Heart left ventricle (tissue), 16 donors: Measurements from ENCODE around the gene RNF32. TPM values are rescaled to one million over a fixed set of nuclear protein-coding genes. Genes with fewer than 3 reads are reported as not detected.

Source experiments
- ATAC-seq, 4 donors: fragments of 200-7000 bp; cut with Tn5 transposase; one replicate each; pipeline ENCODE4 v1.9.1; 2020 to 2022; ENCODE audit warnings: moderate library complexity in 4 of 4, mild to moderate bottlenecking in 3 of 4, moderate number of reproducible peaks in 1 of 4
- DNase-seq, 5 donors: peaks; one replicate each; pipeline ENCODE4 v3.0.0-alpha.2; 2020
- H3K27ac ChIP-seq, 12 donors: fragments of 200-600 bp; sonication (generic) in 4 of 12; one replicate each; pipeline versions ENCODE4 v1.5.0 to v1.8.0; 2016 to 2022; ENCODE audit warnings: mild to moderate bottlenecking in 2 of 12
- H3K27me3 ChIP-seq, 9 donors: fragments of 200-600 bp; sonication (generic) in 2 of 9; one replicate each; pipeline versions ENCODE4 v1.5.1 to v1.8.0; 2016 to 2022; ENCODE audit warnings: mild to moderate bottlenecking in 3 of 9
- H3K36me3 ChIP-seq, 9 donors: fragments of 200-600 bp; sonication (generic) in 2 of 9; one replicate each; pipeline versions ENCODE4 v1.5.0 to v1.8.0; 2018 to 2022; ENCODE audit warnings: mild to moderate bottlenecking in 2 of 9
- H3K4me1 ChIP-seq, 12 donors: fragments of 200-600 bp; sonication (generic) in 4 of 12; one replicate each; pipeline versions ENCODE4 v1.5.0 to v1.8.0; 2016 to 2022; ENCODE audit warnings: mild to moderate bottlenecking in 3 of 12
- H3K4me3 ChIP-seq, 12 donors: fragments of 200-600 bp; sonication (generic) in 4 of 12; one replicate each; pipeline versions ENCODE4 v1.5.0 to v1.8.0; 2017 to 2022; ENCODE audit warnings: mild to moderate bottlenecking in 9 of 12, moderate library complexity in 4 of 12
- H3K9me3 ChIP-seq, 12 donors: fragments of 200-600 bp; sonication (generic) in 4 of 12; one replicate each; pipeline versions ENCODE4 v1.5.0 to v1.8.0; 2016 to 2022; ENCODE audit warnings: mild to moderate bottlenecking in 1 of 12
- POLR2A ChIP-seq, 2 donors: fragments of 450-650 bp; IDR thresholded peaks; one replicate each; pipeline ENCODE4 v1.6.1; 2017; ENCODE audit warnings: antibody characterized with exemption in 2 of 2, mild to moderate bottlenecking in 2 of 2, moderate library complexity in 2 of 2
- WGBS, 4 donors: extraction: QIAGEN DNeasy Blood & Tissue Kit in 2 of 4; methylation state at CpG; one replicate each; pipeline versions ENCODE4 v1.1.5 to v1.1.7; 2013 to 2018; 5-methylcytosine and 5-hydroxymethylcytosine counted together
- intact Hi-C, 10 donors: fragments of 100-400 bp; cut with DNase I; formaldehyde crosslinking; loops; one replicate each; pipeline versions ENCODE4 v1.11.1 to v1.14.2; 2022
- polyA plus RNA-seq, 2 donors: library from polyadenylated mRNA; stranded (reverse); fragments of 200-250 nt; gene quantifications; one replicate each; pipeline ENCODE4 v1.2.3, GENCODE V29; 2013
- total RNA-seq, 9 donors: library from RNA; depleted of rRNA in 2 of 9; stranded (reverse); fragments of >200 nt in 2 of 9; fragmentation: NEBNext Ultra II Directional in 3 of 9; extraction: Animal tissue kit (Norgen Biotek cat#: 25700) in 3 of 9; gene quantifications; one replicate each; pipeline versions ENCODE4 v1.1.0 to v1.2.4, GENCODE V29; 2016 to 2023
- TF ChIP-seq, protein P1 (sequence below), 12 donors: fragments of 200-600 bp; sonication (generic) in 4 of 12; IDR thresholded peaks; one replicate each; pipeline versions ENCODE4 v1.5.0 to v1.8.0; 2018 to 2022; ENCODE audit warnings: antibody characterized with exemption in 12 of 12, mild to moderate bottlenecking in 5 of 12
- donor health status: ischemic (EF 13 %, LVEDD 7.1; RV severe dilation, severe dysfunction).
- donor health status: healthy with polysubstance abuse.
- donor health status: DM: no; HTN: yes; CAD: no.
- donor health status: DM: no; HTN: no; CAD: no.
- donor health status: ischemic (EF 25% LVEDD 6.9; RV normal size, moderate dysfunction).
- donor health status: ischemic (EF 25% LVEDD 5.7; RV mildly dilated, moderate dysfunction).
- donor health status: healthy.
- donor health status: DM: yes; HTN: yes; CAD: no.
- donor health status: ischemic (EF 35%, LVEDD 5.7; RV mildly dilated, moderate dysfunction).
- donor health status: nonischemic (EF 11% LVEDD 7.7; RV severe dilation, severe dysfunction).
- donor health status: DM: yes; HTN: yes; CAD: no.
- donor health status: PGD.
- donor health status: ischemic (EF 29% LVEDD 5.4; RV normal size, mild dysfunction).
- donor health status: nonischemic (EF 23%, LVEDD 6.1; RV moderate dilation, normal function).

Gene RNF32
- total and polyA plus RNA-seq, 11 donors: 0.19 to 0.75 (median 0.33) TPM; not detected in 4

DNA sequence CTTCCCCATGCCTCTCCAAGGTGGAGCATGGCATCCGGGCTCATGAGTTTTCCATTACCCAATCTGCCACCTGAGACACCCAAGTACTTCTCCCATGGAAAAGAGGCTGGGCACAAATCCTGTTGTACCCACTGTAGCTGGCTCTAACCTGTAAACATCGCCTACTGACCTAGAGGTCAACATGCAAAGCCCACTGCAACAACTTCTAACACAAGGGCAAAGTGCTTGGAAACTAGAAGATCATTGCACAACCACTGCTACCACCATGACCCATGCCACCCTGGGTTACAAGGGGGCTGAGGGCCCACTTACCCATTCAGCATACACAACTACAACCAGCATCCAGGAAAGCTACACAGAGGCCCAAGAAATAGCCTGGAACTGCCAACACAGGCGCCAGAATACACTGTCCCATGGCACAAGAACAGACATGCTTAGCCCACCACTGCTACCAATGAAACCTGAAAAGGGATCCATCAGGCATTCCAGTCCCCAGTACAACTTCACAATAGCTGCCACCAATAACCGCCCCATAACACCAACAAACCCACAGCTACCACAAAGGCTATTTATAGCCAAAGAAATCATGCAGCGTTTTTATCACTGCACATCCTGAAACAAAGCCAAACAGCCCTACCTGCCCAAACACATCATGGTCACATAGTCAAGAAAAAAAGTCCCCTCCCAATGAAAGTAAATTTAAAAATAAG, 63.4 kb downstream of the RNF32 start:
- WGBS, 4 donors: 69 to 79% (median 74%) methylated on average over 5 of the region's 5 CpGs
- Histone ChIP-seq H3K36me3 (peaks cover 0 to 7% (median 0%) of the 10 kb centered on the region in 9 donors), H3K27ac (no peak overlapping the region), H3K27me3 (no peaks in the 10 kb centered on the region), H3K9me3 (peaks cover 0 to 31% (median 5%) of the 10 kb centered on the region in 12 donors), H3K4me1 (peaks cover 0 to 13% (median 0%) of the 10 kb centered on the region in 12 donors), H3K4me3 (no peak overlapping the region)
- no peak for DNase-seq
- ATAC-seq: no peak
- TF ChIP-seq POLR2A (IDR thresholded peaks at IDR 0.05): no peak
- TF ChIP-seq, protein P1, sequence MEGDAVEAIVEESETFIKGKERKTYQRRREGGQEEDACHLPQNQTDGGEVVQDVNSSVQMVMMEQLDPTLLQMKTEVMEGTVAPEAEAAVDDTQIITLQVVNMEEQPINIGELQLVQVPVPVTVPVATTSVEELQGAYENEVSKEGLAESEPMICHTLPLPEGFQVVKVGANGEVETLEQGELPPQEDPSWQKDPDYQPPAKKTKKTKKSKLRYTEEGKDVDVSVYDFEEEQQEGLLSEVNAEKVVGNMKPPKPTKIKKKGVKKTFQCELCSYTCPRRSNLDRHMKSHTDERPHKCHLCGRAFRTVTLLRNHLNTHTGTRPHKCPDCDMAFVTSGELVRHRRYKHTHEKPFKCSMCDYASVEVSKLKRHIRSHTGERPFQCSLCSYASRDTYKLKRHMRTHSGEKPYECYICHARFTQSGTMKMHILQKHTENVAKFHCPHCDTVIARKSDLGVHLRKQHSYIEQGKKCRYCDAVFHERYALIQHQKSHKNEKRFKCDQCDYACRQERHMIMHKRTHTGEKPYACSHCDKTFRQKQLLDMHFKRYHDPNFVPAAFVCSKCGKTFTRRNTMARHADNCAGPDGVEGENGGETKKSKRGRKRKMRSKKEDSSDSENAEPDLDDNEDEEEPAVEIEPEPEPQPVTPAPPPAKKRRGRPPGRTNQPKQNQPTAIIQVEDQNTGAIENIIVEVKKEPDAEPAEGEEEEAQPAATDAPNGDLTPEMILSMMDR (IDR thresholded peaks at IDR 0.05): no peak
- intact Hi-C loops: no loop called here

DNA sequence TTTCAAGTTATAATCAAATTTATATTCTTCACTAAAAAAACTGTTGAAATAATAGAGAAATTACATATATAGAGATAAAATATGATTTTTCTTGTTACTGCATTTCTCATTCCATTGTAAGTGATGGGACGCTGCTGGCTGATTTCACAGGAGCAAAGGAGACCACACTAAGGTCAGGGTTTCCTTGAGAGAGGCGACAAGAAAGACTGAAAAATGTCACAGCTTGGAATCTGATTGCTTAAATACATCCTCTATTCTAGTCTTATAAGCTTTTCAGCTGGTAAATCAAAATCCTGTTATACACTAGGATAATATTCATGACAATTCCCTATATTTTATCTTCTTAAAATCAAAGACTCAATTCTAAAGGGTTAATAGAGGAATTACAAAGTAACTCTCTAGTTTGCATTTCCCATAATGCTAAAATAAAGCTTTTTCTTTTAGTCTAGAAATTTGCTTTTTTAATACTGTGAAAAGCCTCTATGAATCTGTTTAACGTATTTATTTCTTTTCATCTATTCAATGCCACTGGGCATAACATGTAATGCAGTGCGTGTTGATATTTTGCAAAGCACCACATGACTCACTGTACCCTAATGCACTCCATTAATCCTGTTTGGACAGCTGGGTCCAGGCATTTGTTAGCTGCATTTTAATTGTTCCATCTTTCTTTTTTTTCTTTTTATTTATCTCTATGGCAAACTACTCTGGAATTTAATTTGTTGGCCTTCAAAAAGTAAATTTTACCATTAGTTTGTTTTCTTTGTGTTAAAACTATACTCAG, 81.7 kb downstream of the RNF32 start:
- Histone ChIP-seq H3K36me3 (peaks cover 0 to 33% (median 6%) of the 10 kb centered on the region in 9 donors), H3K9me3 (no peaks in the 10 kb centered on the region), H3K27ac (no peak overlapping the region), H3K4me1 (no peaks in the 10 kb centered on the region), H3K27me3 (no peaks in the 10 kb centered on the region), H3K4me3 (no peak overlapping the region)
- DNase-seq: no peak
- no peak for ATAC-seq
- intact Hi-C loops: no loop called here
- WGBS, 4 donors: 88 to 96% (median 94%) methylated on average over 4 of the region's 4 CpGs
- TF ChIP-seq POLR2A (IDR thresholded peaks at IDR 0.05): no peak
- TF ChIP-seq, protein P1 (IDR thresholded peaks at IDR 0.05): no peak

DNA sequence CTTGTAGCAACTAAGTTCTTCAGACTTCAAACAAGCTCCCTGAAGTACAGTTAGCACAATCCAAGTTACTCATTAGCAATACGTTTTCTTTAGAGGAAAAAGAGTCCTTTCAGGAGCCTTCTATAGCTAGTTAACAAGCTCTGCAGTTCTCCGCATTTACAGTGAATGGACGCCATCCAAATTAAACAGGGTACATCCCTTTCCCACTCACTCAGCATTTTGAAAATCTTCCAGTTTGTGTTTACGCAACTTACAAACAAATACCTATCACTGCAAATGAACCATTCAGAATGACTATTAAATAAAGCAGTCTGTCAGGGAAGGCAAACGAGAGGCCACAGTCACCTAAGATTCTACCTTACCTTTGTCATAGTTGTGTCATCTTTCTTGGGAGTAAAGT, 84.5 kb downstream of the RNF32 start:
- 83 to 96% (median 88%) methylated on average over 5 of the region's 5 CpGs for WGBS, 4 donors
- TF ChIP-seq, protein P1 (IDR thresholded peaks at IDR 0.05): no peak
- no peak for TF ChIP-seq POLR2A (IDR thresholded peaks at IDR 0.05)
- ATAC-seq (no peak), DNase-seq (no peak)
- no peaks in the 10 kb centered on the region for H3K9me3 ChIP-seq
- no peaks in the 10 kb centered on the region for H3K27me3 ChIP-seq
- intact Hi-C loops: no loop called here
- peaks cover 0 to 23% (median 6%) of the 10 kb centered on the region in 9 donors for H3K36me3 ChIP-seq
- H3K27ac ChIP-seq: no peak overlapping the region
- no peak overlapping the region for H3K4me3 ChIP-seq
- no peaks in the 10 kb centered on the region for H3K4me1 ChIP-seq

DNA sequence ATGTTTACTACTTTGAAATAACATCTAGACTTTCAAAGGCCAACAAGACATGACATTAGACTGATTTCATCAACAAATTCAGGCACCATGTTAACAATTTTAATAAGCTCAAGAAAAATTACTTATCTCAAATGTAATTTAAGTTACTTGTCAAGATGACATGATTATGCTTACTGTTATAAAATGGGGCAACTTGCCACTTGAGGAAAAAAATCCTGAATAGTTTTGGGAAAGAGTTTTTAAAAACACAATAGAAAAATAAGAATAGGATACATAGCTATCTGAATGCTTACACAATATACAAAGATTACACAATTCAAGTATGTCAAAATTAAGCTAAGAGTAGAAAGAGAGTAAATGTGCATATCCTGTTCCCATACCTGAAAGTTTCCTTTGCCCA, 85.4 kb downstream of the RNF32 start:
- ATAC-seq (no peak), DNase-seq (no peak)
- H3K4me3 ChIP-seq: no peak overlapping the region
- H3K27me3 ChIP-seq: no peaks in the 10 kb centered on the region
- no peaks in the 10 kb centered on the region for H3K4me1 ChIP-seq
- H3K36me3 ChIP-seq: peaks cover 0 to 23% (median 6%) of the 10 kb centered on the region in 9 donors
- TF ChIP-seq, protein P1 (IDR thresholded peaks at IDR 0.05): no peak
- TF ChIP-seq POLR2A (IDR thresholded peaks at IDR 0.05): no peak
- intact Hi-C loops: no loop called here
- H3K27ac ChIP-seq: no peak overlapping the region
- H3K9me3 ChIP-seq: no peaks in the 10 kb centered on the region
